Medulla oblongata (tissue), 1 donor: ENCODE results near the gene RSU1.
"Not testable (repeated sequence)": the region's sequence is repeated elsewhere in the genome, so short reads cannot be mapped to it uniquely, and the experiment has no call there.

Experiments used
- DNase-seq: peaks from one replicate; pipeline ENCODE4 v3.0.0-alpha.2; 2015; ENCODE audit errors: extremely low spot score

RSU1 gene

GRCh38 chr10:16817125-16818019 is at the start of gene RSU1:
RSU1 (minus strand) TSS chr10:16817424; CDS start chr10:16817081, 343 bp downstream.
- DNase-seq: peak; percentile 100

- DNase-seq: no peak
These were observed 49.5 kb upstream of the RSU1 start for GRCh38 chr10:16866541-16867275.

- no peak for DNase-seq
These were observed 48.5 kb upstream of the RSU1 start for GRCh38 chr10:16865766-16866165.

GRCh38 chr10:16863766-16864165 is 46.5 kb upstream of the RSU1 start:
- no peak for DNase-seq

GRCh38 chr10:16857419-16857818 is 40.2 kb upstream of the RSU1 start:
- DNase-seq: no peak

GRCh38 chr10:16856567-16856966 is 39.3 kb upstream of the RSU1 start:
- DNase-seq: no peak

GRCh38 chr10:16856092-16856491 is 38.9 kb upstream of the RSU1 start:
- DNase-seq: no peak

GRCh38 chr10:16854623-16855022 is 37.4 kb upstream of the RSU1 start:
- DNase-seq: no peak

GRCh38 chr10:16853809-16854208 is 36.6 kb upstream of the RSU1 start:
- no peak for DNase-seq

GRCh38 chr10:16853201-16853600 is 36.0 kb upstream of the RSU1 start:
- no peak for DNase-seq

GRCh38 chr10:16852624-16853023 is 35.4 kb upstream of the RSU1 start:
- no peak for DNase-seq

- DNase-seq: no peak
These were observed 31.4 kb upstream of the RSU1 start for GRCh38 chr10:16848562-16849154.

GRCh38 chr10:16847644-16848043 is 30.4 kb upstream of the RSU1 start:
- DNase-seq: no peak

- no peak for DNase-seq
These were observed 28.0 kb upstream of the RSU1 start for GRCh38 chr10:16845248-16845647.

- DNase-seq: peak; percentile 80
These were observed 26.1 kb upstream of the RSU1 start for GRCh38 chr10:16843252-16843870.

GRCh38 chr10:16835228-16835627 is 18.0 kb upstream of the RSU1 start:
- DNase-seq: no peak

GRCh38 chr10:16832351-16833080 is 15.3 kb upstream of the RSU1 start:
- DNase-seq: no peak

- no peak for DNase-seq
These were observed 11.5 kb upstream of the RSU1 start for GRCh38 chr10:16828701-16829175.

GRCh38 chr10:16828114-16828568 is 10.9 kb upstream of the RSU1 start:
- peak; percentile 92 for DNase-seq

- not testable (repeated sequence) for DNase-seq
These were observed 10.2 kb upstream of the RSU1 start for GRCh38 chr10:16827474-16827873.

- no peak for DNase-seq
These were observed 5.6 kb upstream of the RSU1 start for GRCh38 chr10:16822726-16823360.
